OCI-M1 (cell line): Measurements from ENCODE around the gene ERGIC2.
"Not testable (repeated sequence)": the region's sequence is repeated elsewhere in the genome, so short reads cannot be mapped to it uniquely, and the experiment has no call there.

Source experiments
- DNase-seq: peaks from one replicate; lab custom pipeline; 2025; lab: John Stamatoyannopoulos, UW

The ERGIC2 gene

DNA sequence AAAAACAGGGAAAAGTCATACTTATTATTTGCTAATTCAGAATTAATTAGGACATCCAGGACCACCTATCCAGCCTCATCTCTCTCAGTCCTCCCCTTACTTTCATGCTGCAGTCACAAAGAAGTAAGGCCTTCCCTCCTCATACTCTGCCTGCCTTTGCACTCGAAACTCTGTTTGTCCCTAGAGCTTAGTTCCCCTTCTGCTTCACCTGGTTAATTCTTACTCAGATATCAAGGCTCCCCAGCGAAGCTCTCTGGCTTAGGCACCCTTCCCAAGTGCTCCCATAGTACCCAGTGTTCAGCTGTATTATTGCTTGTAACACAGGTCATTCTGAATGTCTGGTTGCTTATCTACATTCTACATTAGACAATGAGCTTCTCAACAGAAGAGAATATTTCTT is 81.3 kb downstream of the ERGIC2 start:
- DNase-seq, result peak; percentile 71

DNA sequence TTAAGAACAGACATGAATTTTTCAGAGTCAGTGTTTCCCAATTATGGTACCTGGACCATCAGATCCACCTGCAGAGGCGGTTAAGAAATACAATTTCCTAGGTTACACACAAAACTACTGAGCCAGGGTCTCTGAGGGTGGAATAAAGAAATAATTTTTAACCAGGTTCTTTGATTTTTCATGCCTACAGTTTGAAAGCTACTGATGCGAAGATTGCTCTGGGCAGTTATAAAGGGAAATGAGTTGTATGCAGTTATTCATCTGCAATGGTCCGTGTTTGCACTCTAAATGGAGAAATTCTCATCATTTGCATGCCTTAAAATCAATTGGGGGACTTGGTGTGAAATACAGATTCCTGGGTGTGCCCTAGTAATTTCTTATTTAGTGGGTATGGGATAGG is 89.7 kb downstream of the ERGIC2 start:
- no peak for DNase-seq

DNA sequence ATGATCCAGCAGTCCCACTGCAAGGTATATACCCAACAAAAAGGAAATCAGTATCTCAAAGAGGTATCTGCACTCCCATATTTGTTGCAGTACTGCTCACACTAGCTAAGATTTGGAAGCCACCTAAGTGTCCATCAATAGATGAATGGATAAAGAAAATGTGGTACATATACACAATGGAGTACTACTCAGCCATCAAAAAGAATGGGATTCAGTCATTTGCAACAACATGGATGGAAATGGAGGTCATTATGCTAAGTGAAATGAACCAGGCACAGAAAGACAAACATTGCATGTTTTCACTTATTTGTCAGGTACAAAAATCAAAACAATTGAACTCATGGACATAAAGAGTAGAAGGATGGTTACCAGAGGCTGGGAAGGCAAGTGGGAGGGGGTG is 90.5 kb downstream of the ERGIC2 start:
- not testable (repeated sequence) for DNase-seq

DNA sequence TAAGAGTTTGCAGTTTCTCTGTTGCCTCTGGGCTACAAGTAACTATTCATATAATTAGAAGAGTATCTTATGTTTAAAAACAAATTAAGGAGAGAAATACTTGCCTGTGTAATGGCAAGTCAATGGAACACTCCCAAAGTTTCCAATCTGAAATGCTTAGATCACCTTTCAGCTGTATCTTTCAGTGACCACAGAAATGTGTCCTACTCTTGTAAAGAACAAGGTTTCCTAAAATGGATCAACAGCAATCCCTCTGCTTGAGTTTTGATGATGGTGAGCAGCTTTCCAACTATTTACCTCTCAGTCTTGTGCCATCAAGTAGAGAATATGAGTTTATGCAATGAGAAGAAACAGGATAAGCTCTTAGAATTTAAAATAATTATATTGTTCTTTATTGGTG is 92.9 kb downstream of the ERGIC2 start:
- DNase-seq, result no peak

DNA sequence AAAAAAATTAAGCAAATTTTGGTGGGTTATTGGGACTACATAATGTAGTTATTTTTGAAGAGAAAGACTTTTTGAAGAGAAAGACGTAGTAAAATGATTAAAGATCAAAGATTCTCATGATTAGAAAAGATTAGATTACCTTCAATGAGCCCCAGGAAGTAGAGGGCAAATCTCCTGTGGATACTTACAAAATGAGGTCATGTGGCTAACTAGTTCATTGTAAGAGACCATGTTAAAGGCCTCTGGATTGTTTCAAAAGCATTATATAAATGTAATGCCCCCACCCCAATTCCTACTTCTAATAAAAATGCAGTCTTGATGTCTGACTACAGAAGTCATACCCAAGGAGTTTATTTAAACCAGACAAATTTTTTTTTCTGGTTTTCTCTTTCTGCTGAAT is 93.3 kb downstream of the ERGIC2 start:
- no peak for DNase-seq
